ENCODE results near the gene TMLHE. TPM values are rescaled to one million over a fixed set of nuclear protein-coding genes. Genes with fewer than 3 reads are reported as not detected.

The TMLHE gene, protein sequence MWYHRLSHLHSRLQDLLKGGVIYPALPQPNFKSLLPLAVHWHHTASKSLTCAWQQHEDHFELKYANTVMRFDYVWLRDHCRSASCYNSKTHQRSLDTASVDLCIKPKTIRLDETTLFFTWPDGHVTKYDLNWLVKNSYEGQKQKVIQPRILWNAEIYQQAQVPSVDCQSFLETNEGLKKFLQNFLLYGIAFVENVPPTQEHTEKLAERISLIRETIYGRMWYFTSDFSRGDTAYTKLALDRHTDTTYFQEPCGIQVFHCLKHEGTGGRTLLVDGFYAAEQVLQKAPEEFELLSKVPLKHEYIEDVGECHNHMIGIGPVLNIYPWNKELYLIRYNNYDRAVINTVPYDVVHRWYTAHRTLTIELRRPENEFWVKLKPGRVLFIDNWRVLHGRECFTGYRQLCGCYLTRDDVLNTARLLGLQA
- total RNA-seq = 10 to 100 TPM; 44.4 to 55.1 (median 48.4) TPM
- polyA plus RNA-seq = 10 to 100 TPM in 1 of 2 donors, 1 to 10 TPM in 1; 9.6 to 11.6 TPM
- long read RNA-seq, donor 1, transcript TMLHE-201 (8 exons, 2,832 nt) = major isoform, 36 of 46 reads
- long read RNA-seq, donor 1, partial matches to known transcripts = 4 of 46 reads
- long read RNA-seq, donor 1, other reads (novel, unspliced or antisense) = 6 of 46 reads
- long read RNA-seq, donor 2, transcript TMLHE-201 (8 exons, 2,832 nt) = major isoform, 52 of 73 reads
- long read RNA-seq, donor 2, partial matches to known transcripts = 3 of 73 reads
- long read RNA-seq, donor 2, other reads (novel, unspliced or antisense) = 17 of 73 reads
- long read RNA-seq, donor 3, transcript TMLHE-201 (8 exons, 2,832 nt) = major isoform, 63 of 84 reads
- long read RNA-seq, donor 3, partial matches to known transcripts = 4 of 84 reads
- long read RNA-seq, donor 3, other reads (novel, unspliced or antisense) = 17 of 84 reads

GRCh38 chrX:155612312-155613224, at the start of gene TMLHE, which contains the start of gene SPRY3:
TMLHE (minus strand) TSS chrX:155612952; CDS start chrX:155545276, 67,676 bp downstream.
SPRY3 (plus strand) TSS chrX:155612586.
- Histone ChIP-seq H3K4me1 (peaks cover 0 to 17% (median 6%) of the 10 kb centered on the region in 9 donors), H3K27ac (peak within 1 kb of the TSS; percentile 84 to 96 (median 95)), H3K4me3 (peak within 1 kb of the TSS; percentile 33 to 88 (median 68)), H3K36me3 (no peaks in the 10 kb centered on the region), H3K27me3 (no peaks in the 10 kb centered on the region), H3K9me3 (peaks cover 0 to 6% (median 0%) of the 10 kb centered on the region in 11 donors)
- intact Hi-C loops (cut with DNase I) = loop anchor here in 1 of 10 donors (10.0 kb wide), 1 partner anchor 152 kb away; no protein-coding TSS in a partner anchor
- ATAC-seq = peak; percentile 96 to 99 (median 98)
- WGBS, 2 donors = 1% methylated on average over 43 to 50 of the region's 50 CpGs
- peak; percentile 61 to 76 for DNase-seq
- TF ChIP-seq CTCF (IDR thresholded peaks at IDR 0.05) = no peak

DNA sequence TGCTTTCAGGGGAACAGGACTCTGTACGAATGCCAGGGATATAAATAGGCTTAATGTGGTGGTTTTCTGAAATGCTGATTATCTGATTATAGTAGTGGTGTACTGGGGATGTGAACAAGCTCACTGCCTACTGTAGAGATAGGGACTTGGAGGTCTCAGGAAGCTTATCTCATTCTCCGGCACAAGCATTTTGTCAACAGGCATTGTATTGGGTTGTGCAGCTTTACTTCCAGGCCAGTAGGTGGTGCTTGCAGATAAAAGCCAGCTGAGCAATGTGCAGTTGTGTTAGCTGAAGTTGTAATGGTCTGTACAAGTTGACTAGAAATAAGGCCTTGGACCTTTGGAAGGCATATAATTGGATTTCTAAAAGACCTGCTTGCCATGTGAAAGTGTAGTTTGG, 49.5 kb upstream of the TMLHE start:
- no peak for ATAC-seq
- intact Hi-C loops (cut with DNase I) = loop anchor here in 1 of 10 donors (5.0 kb wide), 1 partner anchor 160 kb away; no protein-coding TSS in a partner anchor
- H3K9me3 ChIP-seq = peaks cover 0 to 33% (median 12%) of the 10 kb centered on the region in 11 donors
- no peak overlapping the region for H3K27ac ChIP-seq
- no peak overlapping the region for H3K4me3 ChIP-seq
- no peaks in the 10 kb centered on the region for H3K36me3 ChIP-seq
- no peaks in the 10 kb centered on the region for H3K27me3 ChIP-seq
- 23 to 28% methylated on average over 2 of the region's 2 CpGs for WGBS, 2 donors
- TF ChIP-seq CTCF (IDR thresholded peaks at IDR 0.05) = peak in 1 of 9 donors; percentile 13
- no peaks in the 10 kb centered on the region for H3K4me1 ChIP-seq
- no peak for DNase-seq

DNA sequence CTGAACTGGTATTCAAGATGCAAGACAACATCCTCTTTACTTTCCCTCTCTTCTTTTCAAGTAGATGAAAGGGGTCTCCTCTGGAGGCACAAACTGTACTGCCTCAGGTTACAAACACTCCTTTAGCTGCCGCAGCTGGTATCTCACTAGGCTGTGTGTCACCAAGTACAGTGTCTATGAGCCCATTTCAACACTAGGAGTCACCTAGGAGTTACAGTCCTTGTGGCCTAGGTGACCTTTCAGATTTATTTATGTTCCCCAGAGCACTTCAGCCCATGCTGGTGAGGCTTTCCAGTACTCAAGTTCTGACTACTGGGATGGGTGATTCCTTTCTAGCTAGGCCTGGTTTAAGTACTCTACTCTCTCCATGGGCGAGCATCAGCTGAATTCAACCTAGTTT, 32.4 kb upstream of the TMLHE start:
- no peak for TF ChIP-seq CTCF (IDR thresholded peaks at IDR 0.05)
- H3K4me3 ChIP-seq = no peak overlapping the region
- no peaks in the 10 kb centered on the region for H3K4me1 ChIP-seq
- H3K27ac ChIP-seq = no peak overlapping the region
- H3K27me3 ChIP-seq = no peaks in the 10 kb centered on the region
- H3K36me3 ChIP-seq = no peaks in the 10 kb centered on the region
- intact Hi-C loops (cut with DNase I) = no loop called here
- 87 to 93% methylated on average over 2 of the region's 2 CpGs for WGBS, 2 donors
- DNase-seq = no peak
- no peak for ATAC-seq
- peaks cover 0 to 4% (median 0%) of the 10 kb centered on the region in 11 donors for H3K9me3 ChIP-seq

All from heart right ventricle (tissue), 16 donors.